ENCODE results near the gene DUSP10. TPM values are rescaled to one million over a fixed set of nuclear protein-coding genes. Genes with fewer than 3 reads are reported as not detected.

DUSP10 gene
- total RNA-seq, 1 donor from 2014 or later, result 19.6 TPM

DNA sequence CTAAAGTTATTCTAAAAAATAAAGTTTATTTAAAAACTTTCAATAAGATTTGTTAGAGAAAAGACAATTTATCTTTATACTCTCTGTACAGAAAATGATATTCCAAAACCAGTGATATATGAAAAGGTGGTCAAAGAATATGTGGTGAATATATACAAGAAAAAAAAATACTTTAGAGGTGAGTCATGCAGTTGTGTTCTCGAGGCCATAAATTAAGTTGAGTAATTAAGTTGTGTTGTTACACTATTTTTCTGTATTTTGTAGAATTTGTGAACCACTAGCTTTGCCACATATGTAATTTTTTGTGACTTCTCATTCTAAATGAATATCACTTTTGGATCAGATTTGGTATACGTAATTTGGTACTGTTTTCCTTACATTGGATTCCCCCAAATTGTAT, 23.6 kb upstream of the DUSP10 start:
- Mint-ChIP-seq H3K4me3 (no peak overlapping the region), H3K36me3 (no peaks in the 10 kb centered on the region), H3K4me1 (ENCODE audit: unreplicated experiment) (peaks cover 5% of the 10 kb centered on the region), H3K27me3 (no peaks in the 10 kb centered on the region), H3K9me3 (no peaks in the 10 kb centered on the region), H3K27ac (peak overlapping the region; percentile 61)
- TF ChIP-seq, protein P1, sequence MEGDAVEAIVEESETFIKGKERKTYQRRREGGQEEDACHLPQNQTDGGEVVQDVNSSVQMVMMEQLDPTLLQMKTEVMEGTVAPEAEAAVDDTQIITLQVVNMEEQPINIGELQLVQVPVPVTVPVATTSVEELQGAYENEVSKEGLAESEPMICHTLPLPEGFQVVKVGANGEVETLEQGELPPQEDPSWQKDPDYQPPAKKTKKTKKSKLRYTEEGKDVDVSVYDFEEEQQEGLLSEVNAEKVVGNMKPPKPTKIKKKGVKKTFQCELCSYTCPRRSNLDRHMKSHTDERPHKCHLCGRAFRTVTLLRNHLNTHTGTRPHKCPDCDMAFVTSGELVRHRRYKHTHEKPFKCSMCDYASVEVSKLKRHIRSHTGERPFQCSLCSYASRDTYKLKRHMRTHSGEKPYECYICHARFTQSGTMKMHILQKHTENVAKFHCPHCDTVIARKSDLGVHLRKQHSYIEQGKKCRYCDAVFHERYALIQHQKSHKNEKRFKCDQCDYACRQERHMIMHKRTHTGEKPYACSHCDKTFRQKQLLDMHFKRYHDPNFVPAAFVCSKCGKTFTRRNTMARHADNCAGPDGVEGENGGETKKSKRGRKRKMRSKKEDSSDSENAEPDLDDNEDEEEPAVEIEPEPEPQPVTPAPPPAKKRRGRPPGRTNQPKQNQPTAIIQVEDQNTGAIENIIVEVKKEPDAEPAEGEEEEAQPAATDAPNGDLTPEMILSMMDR (conservative IDR thresholded peaks at IDR 0.05), result no peak
- no peak for DNase-seq (ENCODE audit: extremely low spot score, unreplicated experiment)

DNA sequence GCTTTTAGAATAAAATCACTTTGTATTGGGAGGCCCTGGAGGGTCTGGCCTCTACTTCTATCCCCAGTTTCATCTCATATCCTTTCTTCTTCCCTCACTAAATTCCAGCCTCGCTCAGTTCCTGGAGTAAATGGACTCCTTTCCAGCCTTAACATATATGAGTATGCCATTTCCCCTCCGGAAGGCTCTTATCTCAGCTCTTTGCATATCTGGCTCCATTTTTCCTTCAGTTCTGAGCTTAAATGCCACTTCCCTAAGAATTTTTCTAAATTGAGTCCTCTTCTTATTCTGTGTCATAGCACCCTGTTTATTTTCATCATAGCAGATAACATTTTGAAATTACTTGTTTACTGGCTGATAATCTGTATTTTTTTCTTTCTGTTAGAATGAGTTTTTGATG, 20.2 kb upstream of the DUSP10 start:
- Mint-ChIP-seq H3K27ac (no peak overlapping the region), H3K27me3 (no peaks in the 10 kb centered on the region), H3K36me3 (no peaks in the 10 kb centered on the region), H3K9me3 (no peaks in the 10 kb centered on the region), H3K4me1 (ENCODE audit: unreplicated experiment) (peaks cover 12% of the 10 kb centered on the region), H3K4me3 (no peak overlapping the region)
- no peak for DNase-seq (ENCODE audit: extremely low spot score, unreplicated experiment)
- TF ChIP-seq, protein P1 (conservative IDR thresholded peaks at IDR 0.05), result no peak

DNA sequence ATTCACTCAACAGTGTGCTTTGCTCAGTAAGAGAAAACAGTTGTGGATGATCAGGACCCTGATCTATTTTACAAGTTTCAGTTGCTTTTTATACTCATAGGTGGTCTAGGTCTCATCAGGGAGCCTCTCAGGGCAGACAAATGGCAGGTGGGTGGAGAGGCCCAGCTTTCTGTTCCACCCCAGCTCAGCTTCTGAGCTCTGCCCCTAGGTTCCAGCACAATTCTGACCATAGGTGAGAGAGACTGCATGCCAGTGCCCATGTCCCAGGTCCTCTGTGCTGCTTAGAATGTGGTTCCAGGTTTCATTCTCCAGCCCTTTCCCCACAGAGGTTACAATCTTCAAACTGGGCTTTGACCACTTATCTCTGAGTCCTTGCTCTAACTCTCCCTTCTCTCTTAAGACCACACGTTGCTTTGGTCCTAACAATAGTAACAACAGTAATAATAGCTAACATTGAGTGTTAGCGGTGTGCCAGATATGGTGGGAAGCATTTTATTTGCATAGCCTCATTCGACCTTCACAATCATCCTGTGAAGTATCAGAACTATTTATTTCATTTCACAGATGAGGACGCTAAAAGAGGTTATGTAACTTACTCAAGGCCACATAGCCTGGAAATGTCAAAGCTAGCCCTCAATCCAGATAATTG, 19.6 kb upstream of the DUSP10 start:
- H3K27me3 Mint-ChIP-seq, result no peaks in the 10 kb centered on the region
- no peak overlapping the region for H3K27ac Mint-ChIP-seq
- H3K4me1 Mint-ChIP-seq (ENCODE audit: unreplicated experiment), result peaks cover 12% of the 10 kb centered on the region
- no peaks in the 10 kb centered on the region for H3K36me3 Mint-ChIP-seq
- H3K4me3 Mint-ChIP-seq, result no peak overlapping the region
- DNase-seq (ENCODE audit: extremely low spot score, unreplicated experiment), result no peak
- TF ChIP-seq, protein P1 (conservative IDR thresholded peaks at IDR 0.05), result no peak
- H3K9me3 Mint-ChIP-seq, result no peaks in the 10 kb centered on the region

DNA sequence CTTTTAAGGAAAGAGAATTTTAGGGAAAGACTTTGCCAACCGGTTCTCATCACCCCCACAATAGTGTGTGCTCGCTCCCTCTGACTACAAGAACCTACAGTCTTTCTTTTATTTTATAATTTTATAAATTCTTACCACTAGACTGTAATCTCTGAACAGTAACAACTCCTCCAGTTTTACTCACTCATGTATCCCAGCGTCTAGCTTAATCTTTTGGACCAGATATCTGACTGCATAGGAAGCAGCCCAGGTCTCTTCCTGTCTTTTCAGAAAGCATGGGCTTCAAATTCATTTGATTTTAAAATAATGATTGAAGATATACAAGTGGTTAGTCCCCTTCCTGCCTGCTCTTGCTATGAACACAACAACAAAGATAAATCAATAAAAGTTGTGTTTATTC, 19.0 kb upstream of the DUSP10 start:
- H3K4me3 Mint-ChIP-seq, result no peak overlapping the region
- no peaks in the 10 kb centered on the region for H3K36me3 Mint-ChIP-seq
- no peak for DNase-seq (ENCODE audit: extremely low spot score, unreplicated experiment)
- H3K4me1 Mint-ChIP-seq (ENCODE audit: unreplicated experiment), result peaks cover 7% of the 10 kb centered on the region
- TF ChIP-seq, protein P1 (conservative IDR thresholded peaks at IDR 0.05), result no peak
- H3K9me3 Mint-ChIP-seq, result no peaks in the 10 kb centered on the region
- no peaks in the 10 kb centered on the region for H3K27me3 Mint-ChIP-seq
- no peak overlapping the region for H3K27ac Mint-ChIP-seq

DNA sequence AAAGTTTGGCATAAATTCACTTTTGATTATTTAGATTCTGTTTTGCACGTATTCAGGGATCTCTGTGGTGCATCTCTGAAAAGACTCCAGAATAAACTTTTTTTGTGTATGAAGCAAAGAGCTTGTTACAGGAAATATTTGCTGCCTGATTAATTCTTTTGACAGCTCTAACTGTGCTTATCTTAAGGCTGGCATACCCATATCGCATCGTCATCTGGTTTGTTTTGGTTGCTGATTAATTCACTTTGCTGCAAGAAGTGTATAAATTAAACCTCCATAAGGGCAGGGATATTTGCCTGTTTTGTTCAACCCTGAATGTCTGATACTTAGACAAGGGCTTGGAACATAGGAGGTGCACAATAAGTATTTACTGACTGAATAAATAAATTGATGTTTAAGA, 17.5 kb upstream of the DUSP10 start:
- no peak overlapping the region for H3K4me3 Mint-ChIP-seq
- H3K36me3 Mint-ChIP-seq, result no peaks in the 10 kb centered on the region
- no peak for DNase-seq (ENCODE audit: extremely low spot score, unreplicated experiment)
- H3K27ac Mint-ChIP-seq, result no peak overlapping the region
- TF ChIP-seq, protein P1 (conservative IDR thresholded peaks at IDR 0.05), result no peak
- H3K9me3 Mint-ChIP-seq, result peaks cover 5% of the 10 kb centered on the region
- H3K4me1 Mint-ChIP-seq (ENCODE audit: unreplicated experiment), result peaks cover 12% of the 10 kb centered on the region
- no peaks in the 10 kb centered on the region for H3K27me3 Mint-ChIP-seq

All from type B pancreatic cell (in vitro differentiated cells).